ENCODE data around the gene C1QTNF6. TPM values are rescaled to one million over a fixed set of nuclear protein-coding genes. Genes with fewer than 3 reads are reported as not detected.
A peak's percentile ranks its signal among the peaks of the same experiment; 100 is the strongest.

The C1QTNF6 gene
- total and polyA plus RNA-seq, 10 of the 15 experiments (the other 5 are each of a cell fraction or from before 2014, with no cell fraction given) = 0.16 to 4.1 (median 1.3) TPM

GRCh38 chr22:37213941-37214730 is 26.1 kb upstream of the C1QTNF6 start (continued):
- TF ChIP-seq ZNF592 (IDR thresholded peaks at IDR 0.05) (no peak), RB1 (IDR thresholded peaks at IDR 0.05; ENCODE audit: borderline replicate concordance) (no peak)

GRCh38 chr22:37213218-37213855 is 25.3 kb upstream of the C1QTNF6 start:
- FAIRE-seq = no peak
- no peak for TF ChIP-seq RB1 (IDR thresholded peaks at IDR 0.05; ENCODE audit: borderline replicate concordance)
- no peak for TF ChIP-seq SIX5 (IDR thresholded peaks at IDR 0.05; ENCODE audit: low read depth, low read length, severe bottlenecking)
- no peak for TF ChIP-seq ZNF24 (IDR thresholded peaks at IDR 0.05)
- no peak for TF ChIP-seq E4F1 (IDR thresholded peaks at IDR 0.05; ENCODE audit: borderline replicate concordance, partially characterized antibody)
- peak; percentile 69 for TF ChIP-seq DPF2 (IDR thresholded peaks at IDR 0.05)
- in situ Hi-C loops (cut with MboI) = loop anchor here (25.0 kb wide), 1 partner anchor 1826 kb away; the partner anchor contains the start of gene HMOX1
- Histone ChIP-seq H3K9me3 (replicated peaks; ENCODE audit: control insufficient read depth, insufficient read depth, low read length) (no peaks in the 10 kb centered on the region), H4K20me1 (ENCODE audit: control insufficient read depth, insufficient read depth) (no peaks in the 10 kb centered on the region), H3K4me1 (ENCODE audit: control insufficient read depth, insufficient read depth, low read length) (peaks cover 30% of the 10 kb centered on the region), H3K4me2 (ENCODE audit: control insufficient read depth, insufficient read depth) (no peak overlapping the region), H3K27ac (ENCODE audit: control insufficient read depth, insufficient read depth) (no peak overlapping the region), H3K36me3 (ENCODE audit: control insufficient read depth in 2 of 2, insufficient read depth in 2 of 2, low read length in 1 of 2) (no peaks in the 10 kb centered on the region; a peak in 3 of 4 replicates), H3K4me3 (no peak overlapping the region), H3K9ac (ENCODE audit: control insufficient read depth, insufficient read depth, low read length) (no peak overlapping the region), H3K79me2 (ENCODE audit: control insufficient read depth, insufficient read depth, low read length) (peaks cover 5% of the 10 kb centered on the region), H2AFZ (ENCODE audit: control insufficient read depth, low read depth, low read length) (no peak overlapping the region), H3K27me3 (replicated peaks in 1 of 2; ENCODE audit: control insufficient read depth in 2 of 2, insufficient read depth in 2 of 2, low read length in 1 of 2) (no peaks in the 10 kb centered on the region)
- intact Hi-C loops (cut with micrococcal nuclease; ENCODE audit: unreplicated experiment) = no loop called here
- RAD21 ChIA-PET (ENCODE audit: unreplicated experiment) = no interaction called here
- BruUV-seq (replicated peaks) = no TSS peak
- CTCF ChIA-PET = interaction anchor here (8.1 kb wide), 1 partner anchor 47 kb away, joined by 88 read pairs; no protein-coding TSS in a partner anchor
- DNase-seq (ENCODE audit: low read depth, low spot score) = no peak
- WGBS (ENCODE audit: insufficient coverage, insufficient replicate concordance, low lambda C conversion rate, missing lambda C conversion rate) = 88% methylated on average over 18 of the region's 18 CpGs
- SMC1A ChIA-PET (ENCODE audit: uncharacterized antibody, unreplicated experiment) = interaction anchor here (1.2 kb wide), 1 partner anchor 12 kb away, joined by 3 read pairs; no protein-coding TSS in a partner anchor
- POLR2A ChIA-PET = interaction anchor here (1.0 kb wide), 1 partner anchor 29 kb away, joined by 3 read pairs; no protein-coding TSS in a partner anchor
- no peak for ATAC-seq

All from GM12878 (cell line).